Stimulated activated CD8-positive, alpha-beta memory T cell treated with anti-CD3 and anti-CD28 coated beads, Interleukin-12 subunit alpha, Interleukin-12 subunit beta, amount 100 ng/mL, for 24 hours (primary cell): ENCODE results near the gene SLC27A1.
"Not testable (repeated sequence)": the region's sequence is repeated elsewhere in the genome, so short reads cannot be mapped to it uniquely, and the experiment has no call there.

ENCODE experiments used
- DNase-seq: peaks from one replicate; pipeline ENCODE4 v3.0.0-alpha.2; 2020; ENCODE audit errors: extremely low read depth

The SLC27A1 gene

DNA sequence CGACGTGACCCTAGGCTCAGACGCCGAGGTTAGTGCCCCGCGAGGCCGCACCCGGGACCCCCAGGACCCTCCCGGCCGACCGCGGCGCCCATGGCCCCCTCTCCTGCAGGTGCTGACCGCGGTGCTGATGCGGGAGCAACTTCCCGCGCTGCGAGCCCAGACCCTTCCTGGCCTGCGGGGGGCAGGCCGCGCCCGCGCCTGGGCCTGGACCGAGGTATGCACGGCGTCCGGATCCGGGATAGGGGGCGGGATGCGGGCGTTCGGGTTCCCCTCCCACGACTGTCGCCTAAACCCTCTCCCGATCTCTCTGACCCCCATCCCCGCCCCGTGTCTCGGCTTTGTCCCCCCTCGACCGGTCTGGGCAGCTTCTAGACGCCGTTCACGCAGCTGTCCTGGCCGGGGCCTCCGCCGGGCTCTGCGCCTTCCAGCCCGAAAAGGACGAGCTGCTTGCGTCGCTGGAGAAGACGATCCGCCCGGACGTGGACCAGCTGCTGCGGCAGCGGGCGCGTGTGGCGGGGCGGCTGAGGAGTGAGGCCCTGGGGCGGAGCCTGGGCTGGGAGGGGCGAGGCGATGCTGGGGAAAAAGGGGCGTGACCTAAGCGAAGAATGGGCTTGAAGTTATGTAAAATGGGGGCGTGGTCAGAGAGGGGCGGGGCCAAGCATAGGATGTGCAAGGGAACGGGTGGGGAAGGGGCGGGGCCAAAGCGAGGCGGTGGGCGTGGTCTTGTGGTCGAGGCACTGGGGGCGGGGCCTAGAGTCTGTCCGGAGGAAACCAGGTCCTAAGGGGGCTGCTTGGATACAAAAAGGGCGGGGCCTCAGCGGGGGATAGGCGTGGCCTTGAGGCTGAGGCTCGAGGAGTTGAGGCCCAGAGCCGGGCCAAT lies 69.2 kb downstream of the SLC27A1 start:
- peak; percentile 96 for DNase-seq

DNA sequence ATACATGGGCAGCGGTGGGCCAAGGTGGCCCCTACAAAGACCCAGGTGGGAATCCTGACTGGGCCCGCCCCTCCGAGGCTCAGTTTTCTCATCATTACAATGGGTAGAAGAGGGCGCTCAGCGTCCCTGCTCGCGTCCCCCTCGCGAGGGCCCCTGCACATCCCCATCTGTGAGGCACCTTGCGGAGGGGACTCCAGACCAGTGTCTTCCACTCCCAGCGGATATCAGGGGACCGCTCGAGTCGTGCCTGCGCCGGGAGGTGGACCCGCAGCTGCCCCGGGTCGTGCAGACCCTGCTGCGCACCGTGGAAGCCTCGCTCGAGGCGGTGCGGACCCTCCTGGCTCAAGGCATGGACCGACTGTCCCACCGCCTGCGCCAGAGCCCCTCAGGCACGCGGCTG lies 69.8 kb downstream of the SLC27A1 start:
- no peak for DNase-seq

DNA sequence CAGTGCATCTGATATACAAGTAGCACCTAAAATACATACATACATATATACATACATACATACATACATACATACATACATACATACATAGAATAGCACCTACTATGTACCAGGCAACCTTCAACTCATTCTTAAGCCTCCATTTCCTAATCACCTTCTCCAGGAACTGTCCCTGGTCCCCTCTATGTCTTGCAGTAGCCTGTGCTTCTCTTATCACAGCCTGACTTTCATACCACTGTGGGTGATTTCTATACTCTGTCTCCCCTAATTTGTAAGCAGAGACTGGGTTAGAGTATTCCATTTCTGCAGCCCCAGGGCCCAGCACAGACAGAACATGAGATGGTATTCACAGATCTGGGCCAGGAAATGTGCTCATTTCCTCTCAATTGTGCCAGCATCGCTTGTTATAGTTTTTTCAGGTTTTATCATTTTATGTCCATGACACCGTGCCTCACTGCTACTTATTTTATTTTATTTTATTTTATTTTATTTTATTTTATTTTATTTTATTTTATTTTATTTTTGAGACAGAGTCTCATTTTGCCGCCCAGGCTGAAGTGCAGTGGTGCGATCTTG lies 70.9 kb downstream of the SLC27A1 start:
- DNase-seq, result no peak

DNA sequence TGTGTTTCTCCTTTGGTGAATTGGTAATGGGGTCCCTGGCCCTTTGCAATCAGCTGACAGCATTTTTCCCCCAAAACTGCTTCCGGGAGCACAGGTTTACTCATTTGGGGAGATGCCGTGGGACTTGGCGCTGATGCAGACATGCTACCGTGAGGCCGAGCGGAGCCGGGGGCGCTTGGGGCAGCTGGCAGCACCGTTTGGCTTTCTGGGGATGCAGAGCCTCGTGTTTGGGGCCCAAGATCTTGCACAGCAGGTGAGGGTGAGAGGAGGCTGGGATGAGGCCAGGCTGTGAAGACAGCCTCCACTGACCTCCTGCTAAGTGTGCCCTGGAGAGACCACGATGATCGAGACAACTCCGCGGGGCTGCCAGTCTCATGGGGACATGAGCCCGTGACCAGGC lies 71.7 kb downstream of the SLC27A1 start:
- no peak for DNase-seq

DNA sequence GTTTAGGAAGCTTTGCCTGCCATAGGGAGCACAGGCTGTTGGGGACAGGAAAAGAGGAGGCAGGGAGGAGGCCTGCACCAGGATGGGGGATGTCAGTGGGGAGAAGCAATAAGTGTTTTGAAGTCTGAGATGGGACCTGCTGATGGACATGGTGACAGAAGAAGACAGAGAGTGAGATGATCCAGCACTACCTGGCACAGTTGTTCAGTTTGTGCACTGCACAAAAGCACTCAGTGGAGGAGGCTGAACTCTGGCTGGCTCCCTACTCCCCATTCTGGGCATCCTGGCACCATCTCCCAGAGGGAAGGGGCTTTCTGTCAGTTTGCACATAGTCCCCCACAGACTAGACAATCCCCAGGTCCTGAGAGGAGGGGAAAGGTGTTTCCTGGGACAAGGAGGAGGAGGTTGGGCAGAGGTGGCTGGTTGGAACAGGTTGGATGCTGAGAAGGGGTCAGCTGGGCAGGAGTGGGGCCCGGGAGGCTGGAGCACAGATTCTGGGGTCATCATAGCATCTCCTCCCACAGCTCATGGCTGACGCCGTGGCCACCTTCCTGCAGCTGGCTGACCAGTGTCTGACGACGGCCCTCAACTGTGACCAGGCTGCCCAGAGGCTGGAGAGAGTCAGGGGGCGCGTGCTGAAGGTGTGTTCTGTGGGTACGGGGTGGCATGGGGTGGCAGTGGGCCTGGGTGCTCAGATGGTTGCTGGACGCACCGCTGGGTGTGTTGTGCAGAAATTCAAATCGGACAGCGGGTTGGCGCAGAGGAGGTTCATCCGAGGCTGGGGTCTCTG lies 72.7 kb downstream of the SLC27A1 start:
- no peak for DNase-seq

DNA sequence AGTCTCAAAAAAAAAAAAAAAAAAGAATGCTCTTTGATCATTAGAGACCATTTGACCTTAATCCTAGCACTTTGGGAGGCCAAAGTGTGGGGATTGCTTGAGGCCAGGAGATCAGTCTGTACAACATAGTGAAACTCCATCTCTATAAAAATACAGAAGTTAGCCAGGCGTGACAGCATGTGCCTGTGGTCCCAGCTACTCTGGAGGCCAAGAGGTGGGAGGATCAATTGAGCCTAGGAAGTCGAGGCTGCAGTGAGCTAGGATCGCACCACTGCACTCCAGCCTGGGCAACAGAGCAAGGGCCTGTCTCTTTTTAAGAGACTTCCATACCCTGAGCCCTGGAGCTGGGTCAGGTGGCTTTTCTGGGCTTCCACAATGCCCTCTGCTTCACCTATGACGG lies 73.7 kb downstream of the SLC27A1 start:
- DNase-seq, result no peak

DNA sequence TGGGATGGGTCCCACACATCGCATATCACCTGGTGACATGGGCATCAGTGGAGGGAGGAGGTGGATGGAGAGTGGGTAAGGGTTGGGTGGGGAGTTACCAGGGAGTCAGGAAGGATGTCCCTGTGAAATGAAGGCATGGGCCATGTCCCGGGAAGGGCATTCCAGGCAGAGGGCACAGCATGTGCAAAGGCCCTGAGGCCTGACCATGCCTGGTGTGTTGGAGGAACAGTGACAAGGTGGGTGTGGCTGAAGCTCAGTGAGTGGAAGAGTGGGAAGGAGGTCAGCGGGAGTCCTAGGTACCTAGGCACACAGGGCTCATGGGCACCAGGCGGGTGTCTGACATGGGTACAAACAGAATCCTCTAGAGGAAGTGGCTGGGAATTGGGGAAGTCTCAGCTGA lies 74.1 kb downstream of the SLC27A1 start:
- DNase-seq, result no peak

DNA sequence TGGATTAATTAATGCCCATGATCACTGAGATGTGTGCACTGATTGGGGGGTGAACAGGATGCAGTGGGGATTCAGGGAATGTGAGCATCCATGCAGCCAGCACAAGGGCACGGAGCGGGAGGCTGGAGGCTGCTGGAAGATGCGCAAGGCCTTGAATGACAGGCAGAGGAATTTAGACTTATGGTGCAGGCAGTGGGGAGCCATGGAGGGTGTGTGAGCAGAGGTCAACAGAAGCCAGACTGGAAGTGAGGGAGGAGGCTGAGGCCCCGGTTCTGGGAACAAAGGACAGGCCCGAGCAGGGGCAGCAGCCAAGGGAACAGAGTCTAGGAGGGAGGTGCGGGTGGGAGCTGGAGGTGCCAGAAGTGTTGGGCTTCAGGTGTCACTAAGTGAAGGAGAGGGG lies 77.8 kb downstream of the SLC27A1 start:
- no peak for DNase-seq

DNA sequence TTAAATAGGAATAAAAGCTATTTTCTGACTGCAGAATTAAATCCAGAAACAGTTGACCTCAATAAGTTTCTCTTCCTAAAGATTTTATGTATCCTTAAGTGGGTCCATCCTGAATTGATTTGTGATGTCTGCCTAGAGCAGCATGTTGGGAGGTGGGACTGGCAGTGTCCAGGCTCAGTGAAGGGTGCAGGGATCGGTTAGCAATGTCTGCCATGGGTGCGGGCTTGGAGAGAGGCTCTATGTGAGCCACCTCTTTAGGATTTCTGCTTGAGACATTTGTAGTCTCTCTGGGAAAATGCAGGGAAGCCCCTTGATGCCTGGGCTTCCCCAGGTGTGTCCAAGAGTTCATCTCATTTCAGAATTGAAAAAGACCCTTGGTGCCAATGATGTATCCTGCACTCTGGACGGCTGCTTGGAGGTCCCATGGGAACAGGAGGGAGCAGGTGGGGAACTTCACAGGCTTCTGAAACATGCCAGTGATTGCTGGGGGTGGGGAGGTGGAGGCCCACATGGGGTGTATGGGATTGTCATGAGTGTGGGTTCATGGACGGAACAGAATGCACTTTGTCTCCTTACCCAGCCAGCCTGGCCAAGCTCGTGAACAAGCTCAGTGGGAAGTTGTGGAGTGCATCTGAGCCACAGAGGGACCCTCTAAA lies 78.9 kb downstream of the SLC27A1 start:
- no peak for DNase-seq

DNA sequence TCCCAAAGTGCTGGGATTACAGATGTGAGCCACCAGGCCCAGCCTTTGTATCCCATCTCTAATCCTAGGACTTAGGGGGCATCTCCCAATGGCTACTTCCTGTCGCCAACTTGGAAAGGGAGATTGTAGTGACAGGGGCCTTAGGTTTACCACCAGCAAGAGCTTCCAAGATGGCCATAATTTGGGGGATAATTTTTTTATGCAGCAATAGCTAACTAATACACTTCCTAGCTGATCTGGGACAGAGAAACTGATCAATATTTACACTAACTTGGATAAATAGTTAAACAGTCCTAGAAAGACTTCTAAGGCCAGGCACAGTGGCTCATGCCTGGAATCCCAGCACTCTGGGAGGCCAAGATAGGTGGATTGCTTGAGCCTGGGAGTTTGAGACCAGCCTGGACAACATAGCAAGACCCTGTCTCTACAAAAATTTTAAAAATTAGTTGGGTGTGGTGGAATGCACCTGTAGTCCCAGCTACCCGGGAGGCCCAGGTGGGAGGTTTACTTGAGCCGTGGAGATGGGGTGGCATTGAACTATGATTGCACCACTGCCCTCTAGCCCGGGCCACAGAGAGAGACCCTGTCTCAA lies 79.8 kb downstream of the SLC27A1 start:
- DNase-seq, result no peak

DNA sequence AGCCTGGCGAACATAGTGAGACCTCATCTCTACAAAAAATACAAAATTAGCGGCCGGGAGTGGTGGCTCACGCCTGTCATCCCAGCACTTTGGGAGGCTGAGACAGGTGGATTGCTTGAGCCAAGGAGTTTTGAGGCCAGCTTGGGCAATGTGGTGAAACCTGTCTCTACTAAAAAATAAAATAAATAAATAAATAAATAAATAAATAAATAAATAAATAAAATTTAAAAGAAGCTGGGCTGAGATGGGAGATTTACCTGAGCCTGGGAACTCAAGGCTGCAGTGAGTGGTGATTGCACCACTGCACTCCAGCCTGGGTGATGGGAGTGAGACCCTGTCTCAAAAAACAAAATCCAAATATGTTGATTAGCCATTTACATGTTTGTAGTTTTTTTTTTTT lies 82.4 kb downstream of the SLC27A1 start:
- DNase-seq, result not testable (repeated sequence)

DNA sequence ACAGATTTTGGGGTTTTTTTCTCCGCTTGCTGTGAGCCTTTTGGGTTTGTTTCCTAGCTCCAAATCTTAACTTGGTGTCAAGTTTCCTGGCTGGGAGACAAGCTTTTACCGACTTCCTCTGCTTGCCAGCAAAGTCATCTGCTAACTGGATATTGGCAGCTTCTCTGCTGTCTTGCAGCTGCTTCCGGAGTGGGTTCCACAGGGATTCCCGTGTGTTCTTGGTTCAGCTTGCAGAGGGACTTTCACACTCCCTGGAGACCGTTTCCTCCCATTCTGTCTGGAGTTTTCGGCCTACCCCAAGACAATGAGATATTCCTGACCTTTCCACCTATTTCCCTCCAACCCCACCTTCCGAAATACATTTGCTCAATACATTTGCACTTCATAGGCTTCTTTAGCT lies 82.9 kb downstream of the SLC27A1 start:
- DNase-seq, result no peak

DNA sequence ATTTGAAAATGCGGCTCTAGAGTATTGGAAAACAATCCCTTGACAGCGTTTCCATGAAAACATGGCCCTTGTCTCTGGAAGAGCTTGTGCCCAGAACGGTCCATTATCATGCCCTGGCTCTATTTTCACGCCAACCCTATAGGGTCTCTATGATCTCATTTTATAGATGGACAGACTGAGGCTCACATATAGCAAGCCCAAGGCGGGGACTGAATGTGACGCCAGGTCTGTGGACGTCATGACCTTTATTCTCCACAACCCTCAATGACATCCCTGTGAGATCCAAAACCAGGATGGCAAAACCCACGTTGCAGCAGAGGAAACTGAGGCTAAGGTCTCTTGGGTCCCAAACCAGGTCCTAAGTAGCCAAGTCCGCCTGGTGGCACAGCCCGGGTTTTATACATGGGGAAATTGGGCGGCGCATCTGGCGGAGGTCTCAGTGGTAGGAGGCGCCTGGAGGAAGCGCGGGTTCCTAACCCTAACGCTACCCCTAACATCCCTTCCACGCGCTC lies 84.7 kb downstream of the SLC27A1 start:
- no peak for DNase-seq

DNA sequence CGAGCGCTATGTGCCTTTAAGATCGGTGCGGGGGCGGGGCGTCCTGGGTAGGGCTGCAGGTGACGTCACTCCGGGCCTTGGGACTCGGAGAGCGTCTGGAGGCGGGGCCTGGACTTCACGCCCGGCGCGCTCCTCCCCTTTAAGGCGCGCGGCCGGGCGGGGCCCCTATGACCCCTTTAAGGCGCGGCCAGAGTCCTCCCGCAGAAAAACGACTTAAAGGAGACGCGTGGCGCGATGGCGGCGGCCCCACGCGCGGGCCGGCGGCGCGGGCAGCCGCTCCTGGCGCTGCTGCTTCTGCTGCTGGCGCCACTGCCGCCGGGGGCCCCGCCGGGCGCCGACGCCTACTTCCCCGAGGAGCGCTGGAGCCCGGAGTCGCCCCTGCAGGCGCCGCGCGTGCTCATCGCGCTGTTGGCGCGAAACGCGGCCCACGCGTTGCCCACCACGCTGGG lies 85.2 kb downstream of the SLC27A1 start, which contains the start of gene COLGALT1:
COLGALT1 (plus strand) TSS at position 170 of the 449 bp plus-strand sequence; CDS start at position 235, 65 bp downstream.
- DNase-seq, result peak; percentile 99
